ENCODE results near the gene EEF1G. TPM values are rescaled to one million over a fixed set of nuclear protein-coding genes. Genes with fewer than 3 reads are reported as not detected.
A peak's percentile ranks its signal among the peaks of the same experiment; 100 is the strongest.

Gene EEF1G
- total RNA-seq, 1 donor, result 1,049 TPM

DNA sequence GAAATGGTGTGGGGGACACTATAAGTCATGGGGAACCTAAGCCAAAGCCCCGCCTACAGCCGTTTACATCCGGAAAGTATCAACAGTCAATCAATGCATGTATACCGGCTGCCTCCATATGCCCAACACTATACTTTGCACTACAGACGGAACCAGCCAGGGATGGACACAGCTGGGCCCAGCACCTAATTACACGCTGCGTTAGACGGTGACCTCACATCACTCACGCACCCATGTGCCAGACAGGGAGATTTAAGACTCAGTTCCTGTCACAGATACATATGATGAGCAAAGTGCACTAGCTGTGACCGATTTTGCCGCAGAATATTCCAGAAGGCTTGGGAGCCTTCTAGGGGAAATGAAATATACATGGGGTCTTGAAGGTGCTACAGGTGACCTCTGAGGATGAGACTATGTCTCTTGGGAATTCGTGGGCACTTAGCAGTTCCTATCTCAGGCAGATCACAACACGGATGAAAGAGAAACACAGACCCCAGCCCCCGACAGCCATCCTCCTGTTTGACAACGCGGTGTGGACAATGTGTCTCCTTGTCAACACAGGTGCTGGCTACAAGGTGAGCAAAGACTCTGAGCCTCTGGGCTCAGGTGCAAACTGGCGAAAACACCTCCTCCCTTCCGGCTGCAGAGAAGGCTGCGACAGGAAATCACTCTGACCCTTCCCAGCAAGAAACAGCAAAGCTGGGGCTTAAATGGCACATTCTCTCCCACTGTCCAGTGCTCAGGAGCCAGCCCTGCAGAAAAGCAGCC lies 35.0 kb downstream of the EEF1G start:
- H3K27ac ChIP-seq (ENCODE audit: low read depth, low read length), result peak overlapping the region; percentile 58
- peaks cover 37% of the 10 kb centered on the region for H3K36me3 ChIP-seq (ENCODE audit: insufficient read depth, low read length)
- no peaks in the 10 kb centered on the region for H3K9me3 ChIP-seq (ENCODE audit: low read depth, low read length)
- peak; percentile 81 for DNase-seq (ENCODE audit: insufficient read length, low spot score, missing footprints)
- H3K79me2 ChIP-seq (ENCODE audit: insufficient read depth, low read length), result peaks cover 99% of the 10 kb centered on the region
- no peaks in the 10 kb centered on the region for H3K27me3 ChIP-seq (ENCODE audit: insufficient read depth, low read length)
- TF ChIP-seq, protein P1, sequence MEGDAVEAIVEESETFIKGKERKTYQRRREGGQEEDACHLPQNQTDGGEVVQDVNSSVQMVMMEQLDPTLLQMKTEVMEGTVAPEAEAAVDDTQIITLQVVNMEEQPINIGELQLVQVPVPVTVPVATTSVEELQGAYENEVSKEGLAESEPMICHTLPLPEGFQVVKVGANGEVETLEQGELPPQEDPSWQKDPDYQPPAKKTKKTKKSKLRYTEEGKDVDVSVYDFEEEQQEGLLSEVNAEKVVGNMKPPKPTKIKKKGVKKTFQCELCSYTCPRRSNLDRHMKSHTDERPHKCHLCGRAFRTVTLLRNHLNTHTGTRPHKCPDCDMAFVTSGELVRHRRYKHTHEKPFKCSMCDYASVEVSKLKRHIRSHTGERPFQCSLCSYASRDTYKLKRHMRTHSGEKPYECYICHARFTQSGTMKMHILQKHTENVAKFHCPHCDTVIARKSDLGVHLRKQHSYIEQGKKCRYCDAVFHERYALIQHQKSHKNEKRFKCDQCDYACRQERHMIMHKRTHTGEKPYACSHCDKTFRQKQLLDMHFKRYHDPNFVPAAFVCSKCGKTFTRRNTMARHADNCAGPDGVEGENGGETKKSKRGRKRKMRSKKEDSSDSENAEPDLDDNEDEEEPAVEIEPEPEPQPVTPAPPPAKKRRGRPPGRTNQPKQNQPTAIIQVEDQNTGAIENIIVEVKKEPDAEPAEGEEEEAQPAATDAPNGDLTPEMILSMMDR (IDR thresholded peaks at IDR 0.05; ENCODE audit: extremely low read depth, low read depth, low read length), result no peak
- H2AFZ ChIP-seq (ENCODE audit: low read length), result no peak overlapping the region
- peaks cover 92% of the 10 kb centered on the region for H4K20me1 ChIP-seq (ENCODE audit: insufficient read depth, low read length)
- peak overlapping the region; percentile 51 for H3K4me3 ChIP-seq (ENCODE audit: insufficient read depth, low read length)
- H3K4me2 ChIP-seq (ENCODE audit: insufficient read depth, low read length), result peak overlapping the region; percentile 82
- H3K4me1 ChIP-seq (ENCODE audit: insufficient read depth, low read length), result peaks cover 64% of the 10 kb centered on the region

DNA sequence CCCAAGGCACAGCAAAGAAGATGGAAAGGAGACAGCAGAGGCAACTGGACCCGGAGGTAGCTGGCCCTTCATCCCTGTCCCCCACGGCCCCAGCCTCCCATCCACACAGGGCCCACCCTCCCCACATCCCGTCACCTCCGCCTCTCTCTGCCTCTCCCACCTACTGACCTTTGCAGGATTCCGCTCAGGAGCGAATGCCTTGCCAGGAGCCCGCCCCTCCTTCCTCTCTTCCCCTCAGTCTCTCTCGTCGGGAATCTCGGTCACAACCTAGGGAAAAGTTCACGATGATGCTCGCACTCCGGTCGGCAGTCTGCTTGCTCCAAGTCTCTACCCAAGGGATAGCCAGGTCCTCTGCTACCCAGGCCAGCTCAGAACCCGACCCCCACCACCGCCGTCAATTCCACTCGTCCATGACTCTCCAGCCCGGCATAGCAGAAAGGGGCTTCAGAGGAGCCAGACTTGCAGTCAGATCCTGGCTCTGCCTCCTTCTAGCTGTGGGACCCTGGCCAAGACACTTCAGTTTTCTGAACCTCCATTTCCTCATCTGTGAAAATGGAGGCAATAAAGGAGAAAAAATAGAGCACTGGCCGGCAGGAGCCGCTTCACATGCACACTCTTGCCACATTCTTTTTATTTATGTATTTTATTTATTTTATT lies 37.3 kb downstream of the EEF1G start:
- TF ChIP-seq, protein P1 (IDR thresholded peaks at IDR 0.05; ENCODE audit: extremely low read depth, low read depth, low read length), result no peak
- no peak overlapping the region for H3K4me3 ChIP-seq (ENCODE audit: insufficient read depth, low read length)
- peak; percentile 63 for DNase-seq (ENCODE audit: insufficient read length, low spot score, missing footprints)
- H3K4me2 ChIP-seq (ENCODE audit: insufficient read depth, low read length), result no peak overlapping the region
- peaks cover 59% of the 10 kb centered on the region for H3K36me3 ChIP-seq (ENCODE audit: insufficient read depth, low read length)
- H3K4me1 ChIP-seq (ENCODE audit: insufficient read depth, low read length), result peaks cover 44% of the 10 kb centered on the region
- H3K27me3 ChIP-seq (ENCODE audit: insufficient read depth, low read length), result no peaks in the 10 kb centered on the region
- peaks cover 93% of the 10 kb centered on the region for H4K20me1 ChIP-seq (ENCODE audit: insufficient read depth, low read length)
- no peak overlapping the region for H2AFZ ChIP-seq (ENCODE audit: low read length)
- H3K9me3 ChIP-seq (ENCODE audit: low read depth, low read length), result no peaks in the 10 kb centered on the region
- H3K79me2 ChIP-seq (ENCODE audit: insufficient read depth, low read length), result peaks cover 99% of the 10 kb centered on the region
- H3K27ac ChIP-seq (ENCODE audit: low read depth, low read length), result peak overlapping the region; percentile 45

DNA sequence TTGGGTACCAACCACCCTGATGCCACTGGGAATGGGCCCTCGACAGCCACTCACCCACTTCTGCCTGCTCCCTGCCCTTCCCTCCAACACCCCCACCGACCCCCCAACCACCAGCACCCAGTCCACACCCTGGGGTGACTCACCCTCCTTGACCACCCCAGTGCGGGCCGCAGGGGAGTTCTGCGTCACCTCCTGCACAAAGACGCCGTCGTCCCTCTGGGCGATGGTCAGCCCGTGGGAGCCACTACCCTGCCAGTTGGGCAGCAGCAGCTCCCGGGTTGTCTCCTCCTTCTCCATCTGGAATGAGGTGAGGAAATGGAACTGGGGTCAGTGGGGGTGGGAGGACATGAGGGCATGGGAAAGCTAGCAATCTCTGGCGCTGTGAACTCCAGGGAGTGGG lies 37.9 kb downstream of the EEF1G start:
- DNase-seq (ENCODE audit: insufficient read length, low spot score, missing footprints), result peak; percentile 84

More for the DNA sequence above, 37.9 kb downstream of the EEF1G start:
- H3K9me3 ChIP-seq (ENCODE audit: low read depth, low read length), result no peaks in the 10 kb centered on the region
- H3K27ac ChIP-seq (ENCODE audit: low read depth, low read length), result peak overlapping the region; percentile 45
- peaks cover 38% of the 10 kb centered on the region for H3K4me1 ChIP-seq (ENCODE audit: insufficient read depth, low read length)
- H3K79me2 ChIP-seq (ENCODE audit: insufficient read depth, low read length), result peaks cover 99% of the 10 kb centered on the region
- H3K4me3 ChIP-seq (ENCODE audit: insufficient read depth, low read length), result no peak overlapping the region
- H3K36me3 ChIP-seq (ENCODE audit: insufficient read depth, low read length), result peaks cover 66% of the 10 kb centered on the region
- no peaks in the 10 kb centered on the region for H3K27me3 ChIP-seq (ENCODE audit: insufficient read depth, low read length)
- H2AFZ ChIP-seq (ENCODE audit: low read length), result no peak overlapping the region
- TF ChIP-seq, protein P1 (IDR thresholded peaks at IDR 0.05; ENCODE audit: extremely low read depth, low read depth, low read length), result no peak
- peaks cover 93% of the 10 kb centered on the region for H4K20me1 ChIP-seq (ENCODE audit: insufficient read depth, low read length)
- H3K4me2 ChIP-seq (ENCODE audit: insufficient read depth, low read length), result no peak overlapping the region
